Activated naive CD8-positive, alpha-beta T cell (primary cell): Measurements from ENCODE around the gene GCK.
"Not testable (repeated sequence)": the region's sequence is repeated elsewhere in the genome, so short reads cannot be mapped to it uniquely, and the experiment has no call there.

Experiments
- H3K27ac Mint-ChIP-seq: one replicate; pipeline ENCODE4 v1.8.0; 2021; ENCODE audit warnings: mixed read lengths
- H3K27me3 Mint-ChIP-seq: one replicate; pipeline ENCODE4 v1.8.0; 2021; ENCODE audit warnings: mixed read lengths
- H3K36me3 Mint-ChIP-seq: one replicate; pipeline ENCODE4 v1.8.0; 2021; ENCODE audit warnings: mixed read lengths
- H3K4me1 Mint-ChIP-seq: one replicate; pipeline ENCODE4 v1.8.0; 2021; ENCODE audit warnings: low read depth, mixed read lengths
- H3K4me3 Mint-ChIP-seq: one replicate; pipeline ENCODE4 v1.8.0; 2021; ENCODE audit warnings: mild to moderate bottlenecking, mixed read lengths
- H3K9me3 Mint-ChIP-seq: one replicate; pipeline ENCODE4 v1.8.0; 2021; ENCODE audit warnings: low read depth, mixed read lengths

The GCK gene

DNA sequence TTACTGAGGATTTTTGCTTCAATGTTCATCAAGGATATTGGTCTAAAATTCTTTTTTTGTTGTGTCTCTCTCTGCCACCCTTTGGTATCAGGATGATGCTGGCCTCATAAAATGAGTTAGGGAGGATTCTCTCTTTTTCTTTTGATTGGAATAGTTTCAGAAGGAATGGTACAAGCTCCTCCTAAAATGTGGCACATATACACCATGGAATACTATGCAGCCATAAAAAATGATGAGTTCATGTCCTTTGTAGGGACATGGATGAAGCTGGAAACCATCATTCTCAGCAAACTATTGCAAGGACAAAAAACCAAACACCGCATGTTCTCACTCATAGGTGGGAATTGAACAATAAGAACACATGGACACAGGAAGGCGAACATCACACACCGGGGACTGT, 10.9 kb upstream of the GCK start:
- H3K9me3 Mint-ChIP-seq, H3K36me3 Mint-ChIP-seq, H3K27me3 Mint-ChIP-seq: not testable (repeated sequence)
- Mint-ChIP-seq H3K4me1 (peaks cover 29% of the 10 kb centered on the region), H3K27ac (peak overlapping the region; percentile 64), H3K4me3 (peak overlapping the region; percentile 93)

DNA sequence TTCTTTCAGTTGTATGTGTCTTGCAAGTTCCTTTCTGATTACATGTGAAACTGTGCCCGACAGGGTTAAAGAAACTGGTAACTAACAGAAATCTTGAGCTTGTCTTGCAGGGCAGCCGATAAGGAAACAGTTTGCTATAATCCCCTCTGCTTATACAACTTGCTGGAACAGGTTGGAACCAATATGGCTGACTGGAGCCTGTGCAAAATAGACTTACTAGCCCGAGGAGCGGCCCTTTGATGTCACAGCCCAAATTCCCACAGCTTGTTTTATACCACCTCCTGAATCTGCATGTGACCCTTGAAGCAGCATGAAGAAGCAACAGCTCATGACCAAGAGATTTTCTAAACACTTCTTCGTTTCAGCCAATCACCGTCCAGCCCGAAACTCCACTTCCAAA, 8.2 kb upstream of the GCK start:
- no peak overlapping the region for H3K4me3 Mint-ChIP-seq
- H3K4me1 Mint-ChIP-seq, result peaks cover 16% of the 10 kb centered on the region
- no peaks in the 10 kb centered on the region for H3K9me3 Mint-ChIP-seq
- H3K36me3 Mint-ChIP-seq, result peaks cover 2% of the 10 kb centered on the region
- H3K27ac Mint-ChIP-seq, result no peak overlapping the region
- peaks cover 3% of the 10 kb centered on the region for H3K27me3 Mint-ChIP-seq

DNA sequence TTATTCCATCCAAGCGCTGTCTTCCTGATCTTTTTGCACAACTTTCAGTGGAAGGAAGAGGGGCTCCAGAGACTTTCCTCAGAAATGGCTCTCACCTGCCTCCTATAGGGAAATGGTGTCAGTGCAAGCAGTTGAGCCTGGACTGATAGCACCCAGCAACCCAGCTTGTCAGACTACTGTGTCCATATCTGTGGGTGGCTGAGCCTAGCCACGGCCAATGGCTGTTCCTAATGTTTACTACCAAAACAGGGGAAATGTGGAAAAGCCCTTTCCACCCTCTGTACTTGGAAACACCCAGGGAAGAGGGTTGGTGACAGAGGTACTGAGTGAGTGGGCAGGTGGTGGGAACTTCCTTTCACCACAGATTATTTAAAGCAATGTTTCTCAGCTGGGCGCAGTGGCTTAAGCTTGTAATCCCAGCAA, 7.2 kb upstream of the GCK start:
- Mint-ChIP-seq H3K27me3 (peaks cover 3% of the 10 kb centered on the region), H3K4me1 (peaks cover 6% of the 10 kb centered on the region), H3K36me3 (peaks cover 2% of the 10 kb centered on the region), H3K9me3 (no peaks in the 10 kb centered on the region), H3K4me3 (no peak overlapping the region), H3K27ac (no peak overlapping the region)

DNA sequence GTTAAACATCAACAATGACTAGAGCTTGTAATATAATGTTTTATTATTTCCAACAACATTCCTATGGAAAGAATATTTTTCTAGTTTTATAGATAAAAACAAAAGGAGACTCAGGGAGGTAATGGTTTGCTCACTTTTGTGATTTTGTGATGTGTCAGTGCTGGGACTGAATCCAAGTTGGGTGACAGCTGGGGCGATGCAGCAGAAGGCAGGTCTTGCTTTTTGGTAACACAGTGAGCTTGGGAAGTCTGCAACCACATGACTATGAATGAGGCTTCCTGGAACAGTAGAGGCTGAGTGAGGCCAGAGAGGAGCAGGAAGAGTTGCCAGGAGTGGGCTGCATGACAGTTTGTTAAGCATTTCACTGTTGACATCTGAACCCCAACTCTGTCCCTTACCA, 6.7 kb upstream of the GCK start:
- H3K36me3 Mint-ChIP-seq, result peaks cover 2% of the 10 kb centered on the region
- peaks cover 3% of the 10 kb centered on the region for H3K27me3 Mint-ChIP-seq
- H3K4me1 Mint-ChIP-seq, result peaks cover 5% of the 10 kb centered on the region
- H3K9me3 Mint-ChIP-seq, result no peaks in the 10 kb centered on the region
- H3K4me3 Mint-ChIP-seq, result no peak overlapping the region
- H3K27ac Mint-ChIP-seq, result no peak overlapping the region

DNA sequence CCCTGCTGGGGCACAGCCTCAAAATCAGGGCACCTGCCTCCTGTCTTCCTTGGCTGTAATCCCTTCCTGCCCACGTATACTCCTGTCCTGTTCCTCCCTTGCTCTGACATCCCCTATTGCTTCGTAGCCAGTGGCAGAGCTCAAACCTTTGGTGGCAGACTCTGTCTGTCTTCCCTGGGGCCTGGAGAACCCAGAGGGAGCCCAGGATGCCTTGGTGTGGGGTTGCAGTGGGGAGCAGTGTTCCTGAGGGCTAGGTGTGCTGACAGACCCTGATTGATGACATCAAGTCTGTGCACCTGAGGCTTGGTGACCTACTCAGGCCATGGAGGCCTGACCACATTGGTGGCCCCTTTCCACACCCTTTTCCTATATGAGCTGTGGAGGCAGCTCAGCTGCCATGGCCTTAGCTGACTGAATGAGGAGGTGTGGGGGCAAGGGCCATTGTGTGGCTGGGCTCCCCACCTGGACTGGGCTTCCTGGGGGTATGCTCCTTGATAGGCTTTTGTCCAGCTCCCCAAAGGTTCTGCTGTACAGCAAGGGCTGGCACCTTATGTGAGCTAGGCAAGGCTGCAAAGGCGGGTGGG, 5.4 kb upstream of the GCK start:
- Mint-ChIP-seq H3K4me1 (peaks cover 5% of the 10 kb centered on the region), H3K4me3 (no peak overlapping the region), H3K36me3 (peaks cover 2% of the 10 kb centered on the region), H3K27me3 (peaks cover 3% of the 10 kb centered on the region), H3K27ac (no peak overlapping the region), H3K9me3 (no peaks in the 10 kb centered on the region)

DNA sequence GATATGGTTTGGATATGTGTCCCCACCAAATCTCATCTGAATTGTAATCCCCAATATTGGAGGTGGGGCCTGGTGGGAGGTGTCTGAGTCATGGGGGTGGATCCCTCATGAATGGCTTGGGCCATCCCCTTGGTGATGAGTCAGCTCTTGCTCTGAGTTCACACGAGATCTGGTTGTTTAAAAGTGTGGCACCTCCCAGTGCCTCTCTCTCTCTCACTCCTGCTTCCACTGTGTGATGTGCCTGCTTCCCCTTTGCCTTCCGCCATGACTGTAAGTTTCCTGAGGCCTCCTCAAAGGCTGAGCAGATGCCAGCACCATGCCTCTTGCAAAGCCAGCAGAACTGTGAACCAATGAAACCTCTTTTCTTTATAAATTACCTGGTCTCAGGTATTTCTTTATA, 4.8 kb upstream of the GCK start:
- no peaks in the 10 kb centered on the region for H3K9me3 Mint-ChIP-seq
- H3K4me3 Mint-ChIP-seq, result no peak overlapping the region
- peaks cover 3% of the 10 kb centered on the region for H3K27me3 Mint-ChIP-seq
- peaks cover 2% of the 10 kb centered on the region for H3K36me3 Mint-ChIP-seq
- H3K27ac Mint-ChIP-seq, result no peak overlapping the region
- peaks cover 5% of the 10 kb centered on the region for H3K4me1 Mint-ChIP-seq

DNA sequence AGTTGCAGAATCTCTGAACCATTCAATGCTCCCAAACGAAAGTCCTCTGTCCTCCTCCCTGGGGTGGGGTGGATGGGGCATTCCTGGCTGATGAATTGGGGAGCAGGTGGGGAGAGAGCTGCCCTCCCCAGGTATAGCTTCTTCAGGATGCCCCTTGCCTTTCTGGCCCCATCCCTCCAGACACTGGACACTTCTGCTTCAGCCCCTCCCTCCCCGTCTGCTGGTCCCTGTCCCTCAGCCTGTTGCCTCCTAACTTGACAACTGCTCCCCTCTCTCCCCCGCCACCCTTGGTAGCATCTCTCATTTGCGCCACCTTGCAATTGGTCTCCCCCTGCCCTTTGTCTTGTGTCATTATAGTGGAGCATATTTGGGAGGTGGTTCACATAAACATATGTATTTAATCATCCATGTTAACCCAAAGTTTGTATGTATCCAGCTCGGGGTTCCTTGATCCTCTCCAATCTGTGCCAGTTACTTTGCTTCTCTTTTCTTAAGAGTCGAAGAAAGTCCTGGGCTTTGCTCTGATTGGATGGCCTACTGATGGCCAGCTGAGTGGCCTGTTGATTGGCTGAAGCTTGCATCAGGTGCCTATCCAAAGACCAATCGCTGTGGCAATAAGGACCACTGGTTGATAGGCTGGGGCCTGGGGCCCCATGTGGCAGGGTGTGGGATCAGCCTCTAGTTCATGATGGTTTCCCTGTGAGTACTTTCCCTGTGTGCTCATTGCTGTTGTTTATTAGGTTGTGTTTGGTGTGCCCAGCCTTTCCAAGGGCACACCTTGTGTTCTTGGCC, 4.0 kb upstream of the GCK start:
- Mint-ChIP-seq H3K4me3 (no peak overlapping the region), H3K9me3 (no peaks in the 10 kb centered on the region), H3K27me3 (peaks cover 3% of the 10 kb centered on the region), H3K27ac (no peak overlapping the region), H3K36me3 (peaks cover 2% of the 10 kb centered on the region), H3K4me1 (peaks cover 5% of the 10 kb centered on the region)

DNA sequence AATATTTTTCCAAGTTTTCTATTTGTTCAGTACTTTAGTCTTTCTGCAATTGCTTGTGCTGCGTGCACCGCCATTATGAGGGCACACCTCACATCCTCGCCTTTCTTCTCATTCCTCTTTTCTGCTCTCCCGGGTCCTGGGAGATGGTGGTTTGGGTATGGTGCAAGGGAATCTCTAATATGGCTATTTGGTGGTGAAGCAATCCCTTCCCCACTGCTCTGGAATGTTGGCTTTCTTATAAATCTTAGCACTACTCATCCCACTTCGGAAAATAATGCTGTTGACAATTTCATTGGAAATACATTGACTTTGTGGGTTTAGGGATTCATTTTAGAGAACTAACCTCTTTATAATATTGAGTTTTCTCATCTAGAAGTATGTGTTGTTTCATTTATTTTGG, 1.9 kb upstream of the GCK start:
- Mint-ChIP-seq H3K4me3 (no peak overlapping the region), H3K27me3 (peaks cover 3% of the 10 kb centered on the region), H3K4me1 (peaks cover 5% of the 10 kb centered on the region), H3K27ac (no peak overlapping the region), H3K9me3 (no peaks in the 10 kb centered on the region), H3K36me3 (peaks cover 2% of the 10 kb centered on the region)

DNA sequence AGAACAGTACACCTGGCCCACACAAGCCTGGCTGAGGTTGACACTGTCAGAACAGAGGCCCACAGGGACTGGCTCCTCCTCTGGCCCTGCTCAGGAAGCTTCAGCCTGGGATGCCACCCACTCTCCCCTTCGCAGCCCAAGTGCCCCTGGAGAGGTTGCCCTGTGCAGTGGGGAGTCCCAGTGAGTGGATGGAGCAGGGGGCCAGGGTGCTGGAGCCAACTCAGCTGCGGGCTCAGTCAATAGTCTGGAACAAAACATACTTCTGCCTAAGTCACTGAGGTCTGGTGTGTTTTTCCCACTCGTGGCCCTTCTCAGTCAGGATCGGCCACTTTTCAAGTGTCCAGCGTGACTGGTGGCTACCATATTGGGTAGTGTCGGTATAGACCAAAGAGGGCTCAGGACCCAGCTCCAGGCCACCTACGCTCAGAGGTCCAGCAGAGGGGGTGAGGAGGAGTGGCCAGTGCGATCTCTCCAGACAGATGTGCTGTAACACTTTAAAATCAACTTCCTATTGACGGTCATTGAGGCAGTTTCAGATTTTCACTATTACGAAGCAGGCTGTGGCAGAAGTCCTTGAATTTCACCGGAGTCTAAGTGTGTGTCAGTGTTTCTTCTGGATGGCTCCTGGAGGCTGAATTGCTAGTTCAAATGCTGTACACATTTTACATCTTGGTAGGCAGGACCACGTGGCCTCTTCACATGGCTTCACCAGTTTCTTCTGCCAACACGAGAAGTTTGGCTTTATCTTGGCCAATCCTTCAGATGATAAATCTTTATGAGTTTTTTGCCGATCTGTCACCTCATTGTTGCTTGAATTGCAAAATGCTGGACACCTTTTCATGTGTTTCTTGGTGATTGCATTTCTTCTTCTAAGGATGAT, 994 bp upstream of the GCK start:
- H3K27ac Mint-ChIP-seq, result no peak overlapping the region

DNA sequence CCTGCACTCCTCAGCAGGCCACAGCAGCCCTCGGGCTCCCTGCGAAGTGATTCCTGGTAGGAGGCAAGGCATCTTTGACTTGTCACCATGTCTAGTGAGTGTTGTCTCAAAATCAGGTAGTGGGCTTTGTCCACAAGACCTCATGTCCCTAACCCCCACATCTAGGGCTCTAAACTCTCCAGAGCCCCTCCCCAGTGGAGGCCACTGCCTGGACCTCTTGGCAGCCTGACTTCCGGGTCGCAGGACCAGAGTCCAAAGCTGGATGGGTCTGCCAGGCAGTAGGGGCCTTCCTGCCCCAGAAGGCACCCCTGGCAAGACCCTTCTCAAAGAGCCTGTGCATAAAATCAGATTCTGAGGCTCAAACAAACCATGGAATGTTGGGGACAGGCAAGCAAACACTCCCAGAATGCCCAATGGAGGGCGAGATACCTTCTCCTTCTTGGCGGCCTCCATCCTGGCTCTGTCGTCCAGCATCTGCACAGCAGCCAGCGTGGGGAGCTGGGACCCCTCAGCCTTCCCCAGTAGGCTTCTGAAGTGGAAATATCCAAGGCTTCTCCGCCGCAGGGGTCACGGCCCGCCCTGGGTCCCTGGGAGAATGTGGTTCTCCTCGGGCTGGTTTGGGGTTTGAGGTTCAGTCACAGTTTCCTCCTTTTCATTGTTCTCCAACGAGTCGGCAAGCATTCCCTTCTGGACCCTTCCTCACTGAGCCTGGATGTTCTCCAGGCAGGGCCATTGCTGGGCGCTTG, 586 bp downstream of the GCK start:
- H3K4me1 Mint-ChIP-seq, result no peaks in the 10 kb centered on the region
- no peak overlapping the region for H3K4me3 Mint-ChIP-seq
- no peak overlapping the region for H3K27ac Mint-ChIP-seq
- H3K27me3 Mint-ChIP-seq, result peaks cover 2% of the 10 kb centered on the region
- H3K9me3 Mint-ChIP-seq, result no peaks in the 10 kb centered on the region
- no peaks in the 10 kb centered on the region for H3K36me3 Mint-ChIP-seq

More for the DNA sequence above, 994 bp upstream of the GCK start:
- peaks cover 2% of the 10 kb centered on the region for H3K36me3 Mint-ChIP-seq
- peaks cover 5% of the 10 kb centered on the region for H3K4me1 Mint-ChIP-seq
- no peak overlapping the region for H3K4me3 Mint-ChIP-seq
- no peaks in the 10 kb centered on the region for H3K9me3 Mint-ChIP-seq
- peaks cover 3% of the 10 kb centered on the region for H3K27me3 Mint-ChIP-seq

DNA sequence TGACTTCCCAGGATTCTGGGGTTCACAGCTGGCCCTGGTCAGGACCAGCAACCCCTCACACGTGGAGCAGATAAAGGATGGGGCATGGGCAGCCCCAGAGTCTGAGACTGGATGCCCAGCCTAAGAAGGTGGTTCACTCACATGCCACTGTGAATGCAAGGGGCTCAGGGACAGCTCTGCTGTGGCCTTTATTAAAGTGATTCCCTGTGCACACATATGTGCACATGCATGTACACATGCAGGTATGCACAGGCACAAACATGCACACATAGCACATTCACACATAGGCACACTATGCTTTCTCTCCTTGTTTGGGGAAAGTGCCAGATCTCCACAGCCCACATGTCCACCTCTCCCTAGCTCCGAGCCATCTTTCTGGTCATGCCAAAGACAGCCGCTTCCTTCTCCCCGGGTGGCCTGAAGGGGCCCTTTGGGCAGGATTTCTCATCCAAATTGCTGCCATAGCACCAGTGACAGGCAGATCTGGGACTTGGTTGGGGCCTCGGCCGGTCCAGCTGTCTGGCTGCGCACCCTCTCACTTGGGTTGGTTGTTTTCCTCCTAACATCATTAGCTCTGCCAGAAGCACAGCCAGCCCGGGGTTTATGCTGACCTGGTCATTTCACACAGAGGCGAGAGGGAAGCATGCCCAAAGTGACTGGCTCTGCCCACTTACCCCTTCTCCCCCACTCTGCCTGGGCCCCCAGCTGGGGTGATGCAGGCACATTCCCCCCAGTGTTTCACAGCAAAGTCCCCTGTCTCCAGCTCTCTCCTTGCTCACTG, 1.4 kb downstream of the GCK start:
- Mint-ChIP-seq H3K27me3 (no peaks in the 10 kb centered on the region), H3K27ac (no peak overlapping the region), H3K9me3 (peaks cover 4% of the 10 kb centered on the region), H3K4me1 (no peaks in the 10 kb centered on the region), H3K36me3 (no peaks in the 10 kb centered on the region), H3K4me3 (no peak overlapping the region)

DNA sequence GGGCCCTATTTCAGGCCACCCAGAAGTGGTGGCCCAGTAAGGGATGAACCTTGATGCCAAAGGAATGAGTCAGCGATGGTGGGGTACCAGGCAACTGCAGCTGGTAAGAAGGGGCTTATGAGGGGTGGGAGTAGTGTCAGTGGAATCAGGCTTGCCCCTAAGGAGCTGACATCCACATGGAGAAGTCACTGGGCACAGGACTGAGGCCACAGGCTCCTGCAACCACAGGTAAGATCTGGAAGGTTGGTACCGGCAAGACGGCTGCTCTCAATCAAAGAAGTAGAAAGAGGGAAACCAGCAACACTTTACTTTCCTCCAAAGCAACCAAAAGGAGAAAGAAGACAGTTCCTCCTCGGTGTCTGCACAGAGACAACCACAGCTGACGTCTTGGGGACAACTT, 2.5 kb downstream of the GCK start:
- no peaks in the 10 kb centered on the region for H3K4me1 Mint-ChIP-seq
- H3K36me3 Mint-ChIP-seq, result no peaks in the 10 kb centered on the region
- H3K27ac Mint-ChIP-seq, result no peak overlapping the region
- no peaks in the 10 kb centered on the region for H3K27me3 Mint-ChIP-seq
- peaks cover 5% of the 10 kb centered on the region for H3K9me3 Mint-ChIP-seq
- H3K4me3 Mint-ChIP-seq, result no peak overlapping the region

DNA sequence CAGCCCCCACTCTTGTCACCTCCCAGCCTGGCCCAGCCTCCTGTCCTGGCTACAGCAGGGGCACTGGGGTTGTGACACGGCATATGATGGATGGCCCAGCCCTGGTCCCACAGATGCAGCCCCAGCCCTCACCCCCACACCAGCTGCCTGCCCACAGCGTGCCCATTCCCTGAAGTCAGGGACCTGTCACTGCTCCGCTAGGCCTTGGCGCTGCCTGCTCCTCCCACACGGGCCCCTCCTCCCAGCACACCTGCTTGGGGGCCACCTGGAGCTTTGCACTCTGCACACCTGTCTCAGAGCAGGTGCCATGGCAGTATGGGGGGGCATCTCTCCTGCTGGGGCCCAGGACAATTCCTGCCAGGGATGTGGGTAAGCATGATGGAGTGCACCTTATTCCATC, 3.5 kb downstream of the GCK start:
- H3K27me3 Mint-ChIP-seq, result no peaks in the 10 kb centered on the region
- no peaks in the 10 kb centered on the region for H3K4me1 Mint-ChIP-seq
- H3K36me3 Mint-ChIP-seq, result no peaks in the 10 kb centered on the region
- H3K9me3 Mint-ChIP-seq, result peaks cover 5% of the 10 kb centered on the region
- no peak overlapping the region for H3K27ac Mint-ChIP-seq
- H3K4me3 Mint-ChIP-seq, result no peak overlapping the region

DNA sequence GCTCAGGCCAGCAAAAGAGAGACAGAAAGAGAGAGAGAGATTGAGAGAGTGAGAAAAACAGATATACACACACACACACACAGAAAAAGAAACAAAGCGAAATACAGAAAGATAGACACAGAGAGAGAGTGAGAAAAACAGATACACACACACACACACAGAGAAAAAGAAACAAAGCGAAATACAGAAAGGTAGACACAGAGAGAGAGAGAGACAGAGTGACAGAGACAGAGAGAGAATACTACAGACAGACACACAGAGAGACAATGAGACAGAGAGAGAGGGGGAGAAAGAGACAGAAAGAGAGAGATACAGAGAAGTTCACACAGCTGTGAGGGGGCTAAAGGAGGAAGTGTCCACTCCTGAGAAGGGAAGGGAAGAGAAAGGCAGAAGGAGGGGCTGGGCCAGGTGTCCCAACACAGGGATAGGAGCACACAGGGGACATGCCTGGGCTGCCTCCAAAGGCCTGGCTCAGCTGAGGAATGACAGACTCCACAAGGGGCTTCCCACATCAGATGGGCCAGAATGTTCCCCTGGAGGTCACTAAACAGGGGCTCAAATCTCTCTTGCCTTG, 4.3 kb downstream of the GCK start:
- peaks cover 5% of the 10 kb centered on the region for H3K9me3 Mint-ChIP-seq
- H3K27me3 Mint-ChIP-seq, result no peaks in the 10 kb centered on the region
- H3K36me3 Mint-ChIP-seq, result no peaks in the 10 kb centered on the region
- H3K27ac Mint-ChIP-seq, result no peak overlapping the region
- no peak overlapping the region for H3K4me3 Mint-ChIP-seq
- H3K4me1 Mint-ChIP-seq, result no peaks in the 10 kb centered on the region
